Transverse colon (tissue), 4 donors: ENCODE data around the gene KLK5. TPM values are rescaled to one million over a fixed set of nuclear protein-coding genes. Genes with fewer than 3 reads are reported as not detected.

Experiments used
- DNase-seq: peaks from one replicate; pipeline ENCODE4 v3.0.0-alpha.2; 2019
- H3K27ac ChIP-seq, 4 donors: fragments of 200-600 bp; sonication (generic); 2 replicates each; pipeline ENCODE4 v1.5.1; 2016 to 2018; ENCODE audit warnings: inconsistent platforms in 4 of 4
- H3K27me3 ChIP-seq: fragments of 200-600 bp; sonication (generic); 2 replicates; pipeline ENCODE4 v1.5.1; 2017; ENCODE audit warnings: inconsistent platforms
- H3K36me3 ChIP-seq, 4 donors: fragments of 200-600 bp; sonication (generic); 2 replicates each; pipeline ENCODE4 v1.5.1; 2017 to 2019; ENCODE audit warnings: inconsistent platforms in 4 of 4
- H3K4me1 ChIP-seq, 4 donors: fragments of 200-600 bp; sonication (generic); 2 replicates each; pipeline ENCODE4 v1.5.1; 2017 to 2020; ENCODE audit warnings: inconsistent platforms in 4 of 4
- H3K4me3 ChIP-seq, 4 donors: fragments of 200-600 bp; sonication (generic); 1 replicate in 1 of 4; 2 replicates in 3 of 4; pipeline versions ENCODE4 v1.5.1 to v1.6.1; 2017 to 2019; ENCODE audit warnings: inconsistent platforms in 4 of 4
- H3K9me3 ChIP-seq, 2 donors: fragments of 200-600 bp; sonication (generic); 2 replicates each; pipeline ENCODE4 v1.5.1; 2017 to 2019; ENCODE audit warnings: inconsistent platforms in 2 of 2
- CTCF ChIP-seq, 5 experiments: fragments of 200-600 bp in 3 of 5; fragments of 450-650 bp in 2 of 5; sonication (generic) in 3 of 5; IDR thresholded peaks; 1 replicate in 2 of 5; 2 replicates in 3 of 5; pipeline ENCODE4 v1.5.1; 2016 to 2017; ENCODE audit warnings: antibody characterized with exemption in 5 of 5, inconsistent platforms in 3 of 5, mild to moderate bottlenecking in 2 of 5, moderate library complexity in 1 of 5
- EP300 ChIP-seq: sonication (generic); formaldehyde crosslinking; IDR thresholded peaks from one replicate; pipeline ENCODE4 v1.6.1; 2017; ENCODE audit warnings: antibody characterized with exemption, low read depth
- POLR2A ChIP-seq: fragments of 450-650 bp; IDR thresholded peaks from one replicate; pipeline ENCODE4 v1.6.1; 2016; ENCODE audit warnings: antibody characterized with exemption, mild to moderate bottlenecking, moderate library complexity
- POLR2AphosphoS5 ChIP-seq, 3 donors: sonication (generic); formaldehyde crosslinking; IDR thresholded peaks; one replicate each; pipeline ENCODE4 v1.6.1; 2016; ENCODE audit warnings: antibody characterized with exemption in 3 of 3
- WGBS, 2 donors: methylation state at CpG; one replicate each; pipeline ENCODE4 v1.1.5; 2018; ENCODE audit warnings: low coverage in 1 of 2; 5-methylcytosine and 5-hydroxymethylcytosine counted together
- in situ Hi-C, 4 donors: fragments of 200-750 bp; cut with MboI; loops; one replicate each; pipeline versions ENCODE4 v1.15.0 to v1.15.1; 2017; ENCODE audit warnings: low sequenced_read_pairs in 3 of 4, low pct_ligation_motif_present in 1 of 4, low pct_unique_long_range_greater_than_20kb in 1 of 4
- intact Hi-C: fragments of 100-400 bp; cut with DNase I; formaldehyde crosslinking; loops from one replicate; pipeline ENCODE4 v1.15.1; 2023; ENCODE audit warnings: low total_unique reads
- total RNA-seq, 4 donors: library from RNA; depleted of rRNA; stranded (reverse); fragments of >200 nt; gene quantifications; one replicate each; pipeline ENCODE4 v1.1.0, GENCODE V29; 2016

KLK5 gene
- not detected for total RNA-seq

GRCh38 chr19:50952910-50953309 lies at the start of gene KLK5:
TSS of gene KLK5 (minus strand) at chr19:50953038. CDS start at chr19:50952657, 381 bp downstream.
- in situ Hi-C loops (no loop called here), intact Hi-C loops (no loop called here)
- Histone ChIP-seq H3K4me3 (no peak within 1 kb of the TSS), H3K4me1 (no peaks in the 10 kb centered on the region), H3K27ac (no peak within 1 kb of the TSS), H3K27me3 (peaks cover 10% of the 10 kb centered on the region), H3K36me3 (no peaks in the 10 kb centered on the region), H3K9me3 (no peaks in the 10 kb centered on the region)
- no peak for DNase-seq
- WGBS, 2 donors = 31% methylated on average over 7 of the region's 7 CpGs; no CpG with 5 or more reads in 1 of the 2 donors
- TF ChIP-seq POLR2A (no peak), CTCF (IDR thresholded peaks at IDR 0.05) (no peak), EP300 (no peak), POLR2AphosphoS5 (IDR thresholded peaks at IDR 0.05) (no peak)

GRCh38 chr19:51002089-51002532 lies 49.3 kb upstream of the KLK5 start:
- Histone ChIP-seq H3K27me3 (peaks cover 55% of the 10 kb centered on the region), H3K4me3 (no peak overlapping the region), H3K27ac (no peak overlapping the region), H3K4me1 (no peaks in the 10 kb centered on the region), H3K9me3 (no peaks in the 10 kb centered on the region), H3K36me3 (no peaks in the 10 kb centered on the region)
- intact Hi-C loops (no loop called here), in situ Hi-C loops (no loop called here)
- TF ChIP-seq POLR2AphosphoS5 (IDR thresholded peaks at IDR 0.05) (no peak), EP300 (no peak), POLR2A (no peak), CTCF (IDR thresholded peaks at IDR 0.05) (no peak)
- no peak for DNase-seq
- 55 to 64% methylated on average over 7 to 12 of the region's 12 CpGs for WGBS, 2 donors

- DNase-seq = no peak
- Histone ChIP-seq H3K27me3 (peaks cover 49% of the 10 kb centered on the region), H3K4me1 (no peaks in the 10 kb centered on the region), H3K36me3 (no peaks in the 10 kb centered on the region), H3K9me3 (no peaks in the 10 kb centered on the region), H3K27ac (no peak within 1 kb of the TSS), H3K4me3 (no peak within 1 kb of the TSS)
- in situ Hi-C loops = no loop called here
- TF ChIP-seq CTCF (IDR thresholded peaks at IDR 0.05) = no peak
- TF ChIP-seq EP300 = no peak
- TF ChIP-seq POLR2A = no peak
- no peak for TF ChIP-seq POLR2AphosphoS5 (IDR thresholded peaks at IDR 0.05)
- 22% methylated on average over 7 of the region's 7 CpGs; no CpG with 5 or more reads in 1 of the 2 donors for WGBS, 2 donors
- intact Hi-C loops = no loop called here
Observed at GRCh38 chr19:51001515-51001914, 48.7 kb upstream of the KLK5 start, which contains the start of gene KLK8. TSS of gene KLK8 (minus strand) at chr19:51001604. CDS start at chr19:51001167, 437 bp downstream.

- Histone ChIP-seq H3K9me3 (no peaks in the 10 kb centered on the region), H3K4me3 (no peak overlapping the region)
- 55% methylated on average over 12 of the region's 16 CpGs; no CpG with 5 or more reads in 1 of the 2 donors for WGBS, 2 donors
Observed at GRCh38 chr19:51000981-51001380, 48.1 kb upstream of the KLK5 start.

More at GRCh38 chr19:51000981-51001380, 48.1 kb upstream of the KLK5 start:
- Histone ChIP-seq H3K27me3 (peaks cover 46% of the 10 kb centered on the region), H3K4me1 (no peaks in the 10 kb centered on the region), H3K27ac (no peak overlapping the region), H3K36me3 (no peaks in the 10 kb centered on the region)
- TF ChIP-seq EP300 (no peak), POLR2AphosphoS5 (IDR thresholded peaks at IDR 0.05) (no peak), CTCF (IDR thresholded peaks at IDR 0.05) (no peak), POLR2A (no peak)
- intact Hi-C loops (no loop called here), in situ Hi-C loops (no loop called here)
- no peak for DNase-seq
